Activated T-cell treated with anti-CD3 and anti-CD28 coated beads, Interleukin-2, amount 50 U/mL, for 24 hours (primary cell): ENCODE data around the gene ANKFN1.
"Not testable (repeated sequence)": the region's sequence is repeated elsewhere in the genome, so short reads cannot be mapped to it uniquely, and the experiment has no call there.

Experiments used
- DNase-seq: peaks from one replicate; pipeline ENCODE4 v3.0.0-alpha.2; 2020
- H3K27ac Mint-ChIP-seq: 2 replicates; pipeline ENCODE4 v1.8.0; 2020; ENCODE audit warnings: mild to moderate bottlenecking, mixed read lengths
- H3K27me3 Mint-ChIP-seq: 2 replicates; pipeline ENCODE4 v1.8.0; 2020; ENCODE audit warnings: mixed read lengths
- H3K36me3 Mint-ChIP-seq: 2 replicates; pipeline ENCODE4 v1.8.0; 2020; ENCODE audit warnings: low read depth, mixed read lengths
- H3K4me1 Mint-ChIP-seq: 2 replicates; pipeline ENCODE4 v1.8.0; 2020; ENCODE audit warnings: low read depth, mixed read lengths
- H3K4me3 Mint-ChIP-seq: 2 replicates; pipeline ENCODE4 v1.8.0; 2020; ENCODE audit warnings: mild to moderate bottlenecking, moderate library complexity, mixed read lengths
- H3K9me3 Mint-ChIP-seq: 2 replicates; pipeline ENCODE4 v1.8.0; 2020; ENCODE audit warnings: mixed read lengths

The ANKFN1 gene

DNA sequence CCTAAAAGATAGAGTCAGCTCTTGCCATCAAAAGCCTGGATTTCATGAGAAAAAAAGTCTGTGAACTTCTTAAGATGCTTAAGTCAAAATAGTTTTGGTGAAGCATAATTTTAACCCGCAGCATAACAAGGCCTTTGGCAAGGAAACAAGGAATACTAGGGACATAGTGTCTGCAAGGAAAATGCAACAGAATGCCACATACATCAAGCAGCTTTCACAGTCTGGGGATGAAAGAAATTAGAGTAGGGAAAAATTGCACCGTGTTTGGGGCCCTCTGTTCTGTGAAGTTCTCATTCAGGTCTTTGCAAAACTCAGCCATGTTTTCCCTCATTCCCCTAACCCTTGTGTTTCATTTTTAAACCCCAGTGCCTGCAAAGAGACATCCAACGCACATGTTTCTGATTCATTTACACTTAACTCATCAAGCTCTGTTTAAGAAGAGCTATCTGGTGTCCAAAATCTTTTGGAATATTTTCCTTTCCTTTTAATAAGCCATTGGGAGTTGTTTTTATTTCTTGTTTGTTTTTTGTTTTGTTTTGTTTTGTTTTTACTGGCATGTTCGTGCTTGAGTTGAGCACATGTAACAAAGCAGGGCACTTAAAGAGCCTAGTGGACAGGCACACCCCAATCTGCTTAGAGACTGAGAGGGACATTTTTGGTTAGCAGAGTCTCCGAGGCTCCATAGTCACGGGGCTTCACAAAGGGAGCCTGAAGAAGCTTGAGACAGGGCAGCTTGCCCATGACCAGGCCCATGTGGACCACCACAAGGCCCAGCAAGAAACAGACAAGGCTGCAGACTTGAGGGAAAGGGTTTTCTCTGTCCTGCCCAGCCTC, 116.5 kb downstream of the ANKFN1 start:
- Mint-ChIP-seq H3K27me3 (no peaks in the 10 kb centered on the region), H3K27ac (no peak overlapping the region), H3K9me3 (no peaks in the 10 kb centered on the region), H3K4me1 (no peaks in the 10 kb centered on the region), H3K36me3 (no peaks in the 10 kb centered on the region), H3K4me3 (no peak overlapping the region)
- DNase-seq = no peak

DNA sequence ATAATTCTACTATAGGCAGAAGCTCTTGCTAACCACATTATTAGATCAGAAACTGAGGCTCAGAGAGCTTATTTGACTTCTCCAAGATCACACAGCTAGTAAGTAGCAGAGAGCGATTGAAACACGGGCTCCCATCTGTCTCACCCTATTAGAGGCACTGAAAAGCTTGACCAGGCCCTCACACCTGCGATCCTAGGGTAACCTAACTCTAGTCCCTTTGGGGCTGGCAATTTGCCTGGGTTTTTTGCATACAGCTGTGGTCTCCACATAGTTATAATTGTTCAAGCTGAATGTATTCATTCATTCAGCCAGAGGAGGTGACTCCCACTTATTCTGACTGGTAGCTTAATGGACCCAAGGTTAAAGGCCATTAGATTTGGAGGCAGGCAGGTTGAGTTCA, 121.2 kb downstream of the ANKFN1 start:
- no peak for DNase-seq
- Mint-ChIP-seq H3K9me3 (no peaks in the 10 kb centered on the region), H3K27ac (no peak overlapping the region), H3K27me3 (no peaks in the 10 kb centered on the region), H3K4me3 (no peak overlapping the region), H3K4me1 (no peaks in the 10 kb centered on the region), H3K36me3 (no peaks in the 10 kb centered on the region)

DNA sequence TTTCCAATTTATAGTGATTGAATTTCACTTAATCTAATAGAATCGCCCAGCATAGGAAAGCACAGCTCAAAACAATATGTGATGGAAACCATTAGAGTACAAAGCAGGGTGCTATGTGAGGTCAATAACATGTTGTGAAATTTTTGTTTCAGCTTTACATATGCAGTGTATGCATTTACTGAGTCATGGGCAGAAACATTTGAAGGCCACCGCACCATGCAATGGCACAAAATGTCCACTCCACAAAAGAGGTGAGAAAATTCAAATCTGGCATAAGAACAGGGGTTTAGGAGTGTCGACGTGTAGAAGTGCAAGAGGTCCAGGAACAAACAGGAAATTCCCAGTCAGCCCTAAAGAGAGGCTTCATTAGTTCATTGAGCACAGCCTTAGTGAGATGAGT, 131.2 kb downstream of the ANKFN1 start:
- Mint-ChIP-seq H3K27me3 (no peaks in the 10 kb centered on the region), H3K27ac (no peak overlapping the region), H3K4me1 (no peaks in the 10 kb centered on the region), H3K9me3 (no peaks in the 10 kb centered on the region), H3K4me3 (no peak overlapping the region), H3K36me3 (no peaks in the 10 kb centered on the region)
- no peak for DNase-seq

DNA sequence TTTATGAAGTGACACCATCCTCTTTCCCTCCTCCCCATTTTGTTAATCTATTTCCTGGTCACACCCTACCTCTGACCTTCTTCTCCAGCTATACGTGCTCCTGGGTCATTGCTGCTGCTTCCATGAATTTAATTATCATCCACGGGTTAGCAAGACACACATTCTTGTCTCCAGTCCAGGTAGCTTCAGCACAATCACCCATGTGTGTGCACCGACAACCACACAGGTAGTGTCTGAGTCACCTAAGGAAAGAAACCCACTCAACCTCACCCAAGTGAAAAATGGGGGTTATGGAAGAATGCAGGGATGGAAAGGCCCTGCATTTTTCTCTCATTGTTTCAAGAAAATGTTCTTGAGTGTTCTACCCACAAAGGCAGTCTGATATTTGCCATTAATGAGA, 135.5 kb downstream of the ANKFN1 start:
- not testable (repeated sequence) for H3K36me3 Mint-ChIP-seq, DNase-seq, H3K27ac Mint-ChIP-seq, H3K27me3 Mint-ChIP-seq, H3K4me3 Mint-ChIP-seq, H3K9me3 Mint-ChIP-seq
- H3K4me1 Mint-ChIP-seq = peaks cover 27% of the 10 kb centered on the region

DNA sequence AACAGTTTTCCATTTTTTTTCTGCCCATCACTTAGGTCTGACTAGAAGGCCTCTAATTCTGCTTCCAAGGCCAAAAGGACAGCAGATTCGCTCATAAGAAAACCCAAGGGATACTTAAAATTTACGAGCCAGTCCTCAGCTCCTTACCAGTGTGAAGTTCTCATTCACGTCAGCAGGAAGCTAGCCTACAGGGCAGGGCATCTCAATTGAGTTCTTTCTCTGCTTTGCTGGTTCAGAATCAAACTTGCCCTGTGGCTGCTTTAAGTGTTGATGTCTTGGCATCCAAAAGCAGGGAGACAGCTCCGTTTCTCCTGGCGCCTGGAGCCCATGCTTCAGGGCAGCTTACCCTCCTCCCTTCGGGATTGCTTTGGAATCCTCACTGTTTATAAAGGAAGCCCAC, 136.0 kb downstream of the ANKFN1 start:
- Mint-ChIP-seq H3K36me3 (no peaks in the 10 kb centered on the region), H3K27me3 (no peaks in the 10 kb centered on the region), H3K9me3 (no peaks in the 10 kb centered on the region), H3K27ac (no peak overlapping the region), H3K4me3 (no peak overlapping the region), H3K4me1 (peaks cover 27% of the 10 kb centered on the region)
- no peak for DNase-seq

DNA sequence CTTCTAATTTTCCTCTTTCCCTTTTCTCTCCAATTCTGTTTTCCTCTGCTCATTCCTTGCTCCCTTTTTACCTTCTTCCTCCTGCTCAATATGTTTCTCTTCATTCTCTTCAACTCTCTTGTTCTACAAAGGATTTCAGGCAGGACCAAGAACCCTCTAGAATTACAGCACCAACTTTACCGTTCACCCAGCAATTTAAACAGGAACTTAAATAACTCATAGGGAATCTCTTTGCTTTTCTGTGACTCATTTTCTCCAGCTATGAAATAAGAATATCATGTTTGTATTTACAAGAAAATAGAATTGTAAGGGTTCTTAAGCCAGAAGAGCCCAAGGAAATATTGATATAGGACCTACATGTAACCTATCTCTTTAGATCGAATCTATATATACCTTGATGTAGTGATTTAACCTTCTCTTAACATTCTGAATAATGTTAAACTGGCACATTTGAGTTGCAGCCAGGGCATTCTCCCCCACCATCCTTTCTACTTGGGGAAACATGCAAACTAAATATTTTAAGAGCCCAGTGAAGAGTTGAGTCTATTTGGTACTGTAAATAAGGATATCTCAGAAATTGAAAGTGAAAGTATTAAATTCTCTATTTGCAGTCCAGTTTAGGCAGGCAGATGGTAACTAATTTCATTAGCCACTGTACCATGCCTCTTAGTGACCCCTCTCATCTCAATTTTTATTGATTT, 137.0 kb downstream of the ANKFN1 start:
- H3K9me3 Mint-ChIP-seq = no peaks in the 10 kb centered on the region
- no peak for DNase-seq
- H3K36me3 Mint-ChIP-seq = no peaks in the 10 kb centered on the region
- peak overlapping the region; percentile 13 for H3K4me3 Mint-ChIP-seq
- H3K27ac Mint-ChIP-seq = no peak overlapping the region
- peaks cover 27% of the 10 kb centered on the region for H3K4me1 Mint-ChIP-seq
- no peaks in the 10 kb centered on the region for H3K27me3 Mint-ChIP-seq

DNA sequence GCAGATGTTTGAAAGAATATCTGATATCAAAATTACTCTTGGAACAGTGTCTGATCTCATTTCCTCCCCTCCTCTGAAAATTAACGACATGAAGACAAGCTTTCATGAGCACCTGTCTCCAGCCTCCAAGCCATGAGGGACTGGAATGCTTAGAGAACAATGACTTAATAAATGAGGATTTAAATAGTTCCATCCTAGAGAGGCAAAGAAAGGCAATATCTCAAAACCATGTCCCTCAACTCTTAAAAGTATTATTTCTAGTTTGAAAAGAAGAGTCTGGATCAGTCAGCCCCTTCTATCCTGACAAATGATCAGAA, 137.5 kb downstream of the ANKFN1 start:
- peak overlapping the region; percentile 13 for H3K4me3 Mint-ChIP-seq
- H3K4me1 Mint-ChIP-seq = peaks cover 27% of the 10 kb centered on the region
- H3K9me3 Mint-ChIP-seq = no peaks in the 10 kb centered on the region
- H3K27me3 Mint-ChIP-seq = no peaks in the 10 kb centered on the region
- H3K36me3 Mint-ChIP-seq = no peaks in the 10 kb centered on the region
- DNase-seq = no peak
- no peak overlapping the region for H3K27ac Mint-ChIP-seq

DNA sequence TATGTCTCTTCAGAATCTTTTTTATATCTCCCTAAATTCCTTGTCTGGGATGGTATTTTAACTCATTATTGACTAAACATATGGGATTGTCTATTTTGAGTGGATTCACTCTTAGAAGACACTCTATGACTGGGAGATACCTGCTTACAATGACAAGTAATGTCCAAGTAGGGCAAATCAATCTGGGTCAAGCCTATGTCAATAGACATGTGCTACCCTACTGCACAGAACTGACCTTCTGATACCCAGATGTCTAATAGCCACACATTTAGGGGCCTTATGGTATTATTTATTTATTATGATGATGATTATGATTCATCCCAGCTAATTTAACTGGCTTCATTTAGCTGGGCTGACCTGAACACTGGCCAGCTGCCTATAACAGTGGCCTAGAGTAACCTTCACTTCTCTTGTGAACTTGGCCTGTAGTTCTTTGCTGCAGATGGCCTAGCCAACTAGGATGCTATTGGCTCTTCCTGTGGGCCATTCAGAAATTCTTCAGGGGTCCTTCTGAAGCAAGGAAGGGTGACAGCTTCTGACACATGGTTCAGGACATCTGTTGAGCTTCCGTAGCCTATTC, 138.0 kb downstream of the ANKFN1 start:
- no peak for DNase-seq
- H3K27me3 Mint-ChIP-seq = no peaks in the 10 kb centered on the region
- no peak overlapping the region for H3K4me3 Mint-ChIP-seq
- no peak overlapping the region for H3K27ac Mint-ChIP-seq
- no peaks in the 10 kb centered on the region for H3K36me3 Mint-ChIP-seq
- no peaks in the 10 kb centered on the region for H3K9me3 Mint-ChIP-seq
- peaks cover 27% of the 10 kb centered on the region for H3K4me1 Mint-ChIP-seq

DNA sequence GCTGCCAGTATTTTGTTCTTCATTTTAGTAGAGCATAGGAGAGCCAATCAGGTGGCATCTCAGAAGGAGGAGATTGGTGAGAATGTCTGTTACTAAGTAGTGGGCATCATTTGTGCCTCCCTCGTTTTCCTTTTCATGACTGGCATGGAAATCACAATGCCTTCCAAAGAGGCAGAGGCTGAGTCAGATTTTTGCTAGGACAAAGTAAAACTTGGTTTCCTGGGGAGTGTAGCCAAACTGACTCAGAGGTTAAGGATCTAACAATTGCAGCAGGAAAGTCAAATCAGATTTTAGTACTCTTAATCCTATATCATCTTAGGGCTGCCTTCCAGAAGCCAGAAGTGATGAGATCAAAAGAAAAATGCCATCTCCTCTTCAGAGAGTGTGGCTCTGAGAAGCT, 138.7 kb downstream of the ANKFN1 start:
- H3K4me1 Mint-ChIP-seq = peaks cover 31% of the 10 kb centered on the region
- H3K4me3 Mint-ChIP-seq = no peak overlapping the region
- DNase-seq = no peak
- peak overlapping the region; percentile 2 for H3K27ac Mint-ChIP-seq
- H3K27me3 Mint-ChIP-seq = no peaks in the 10 kb centered on the region
- H3K36me3 Mint-ChIP-seq = no peaks in the 10 kb centered on the region
- no peaks in the 10 kb centered on the region for H3K9me3 Mint-ChIP-seq

DNA sequence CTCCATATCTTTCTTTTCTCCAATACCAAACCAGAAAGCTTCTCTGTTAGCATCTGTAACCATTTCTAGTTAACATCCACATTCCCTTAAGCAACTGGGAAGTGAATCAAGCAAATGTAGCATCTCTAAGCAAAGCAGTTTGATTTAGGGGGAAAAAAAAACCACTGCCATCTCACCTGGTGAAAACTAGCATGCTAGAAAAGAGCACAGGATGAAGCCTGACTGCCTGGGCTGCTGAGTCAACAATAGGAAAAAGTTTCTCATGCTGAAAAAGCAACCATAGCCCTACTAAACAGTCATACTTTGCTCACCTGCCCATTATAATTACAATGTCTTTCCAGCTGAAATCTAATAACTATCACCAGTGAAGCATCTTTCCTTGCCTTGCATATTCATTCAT, 139.3 kb downstream of the ANKFN1 start:
- Mint-ChIP-seq H3K4me1 (peaks cover 36% of the 10 kb centered on the region), H3K4me3 (no peak overlapping the region), H3K27me3 (no peaks in the 10 kb centered on the region), H3K9me3 (no peaks in the 10 kb centered on the region), H3K27ac (peak overlapping the region; percentile 2), H3K36me3 (no peaks in the 10 kb centered on the region)
- no peak for DNase-seq

DNA sequence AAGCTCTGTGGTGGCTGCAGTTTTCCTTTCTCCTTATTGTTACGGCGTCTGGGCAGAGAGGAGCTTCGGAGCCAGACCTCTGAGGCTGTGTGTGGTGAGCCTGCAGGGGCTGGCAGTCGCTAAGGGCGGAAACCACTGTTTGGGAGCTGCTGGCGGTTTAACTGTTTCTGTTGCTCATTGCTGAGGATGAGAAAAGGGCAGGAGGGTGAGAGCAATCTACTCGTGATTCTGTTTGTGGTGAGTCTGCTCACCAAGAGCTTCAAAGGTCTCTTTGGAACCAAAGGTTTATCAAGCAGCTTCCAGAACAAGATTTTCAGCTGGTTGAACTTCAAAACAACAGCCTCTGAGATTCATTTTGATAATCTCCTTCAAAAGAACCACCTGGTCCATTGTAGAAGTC, 143.9 kb downstream of the ANKFN1 start:
- H3K4me3 Mint-ChIP-seq = peak overlapping the region; percentile 0
- no peaks in the 10 kb centered on the region for H3K36me3 Mint-ChIP-seq
- no peaks in the 10 kb centered on the region for H3K27me3 Mint-ChIP-seq
- no peaks in the 10 kb centered on the region for H3K9me3 Mint-ChIP-seq
- DNase-seq = peak; percentile 36
- no peak overlapping the region for H3K27ac Mint-ChIP-seq
- H3K4me1 Mint-ChIP-seq = peaks cover 21% of the 10 kb centered on the region

DNA sequence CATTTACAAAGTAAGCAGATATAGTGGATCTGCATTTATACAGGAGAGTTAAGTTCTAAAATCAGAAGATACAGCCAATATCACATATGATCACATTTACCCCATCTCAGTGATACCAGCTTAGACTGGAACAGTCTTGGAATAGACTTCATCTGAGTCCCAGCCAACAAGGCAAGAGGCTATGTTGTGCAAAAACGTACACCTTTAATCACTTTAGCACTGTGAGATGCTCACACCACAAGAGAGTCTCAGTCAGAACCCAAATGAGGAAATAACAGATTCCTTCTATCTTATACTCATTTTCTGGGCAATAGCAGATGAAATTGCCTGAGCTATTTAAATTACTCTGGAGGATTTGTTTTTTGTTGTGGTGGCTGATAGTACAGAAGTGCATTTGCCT, 145.6 kb downstream of the ANKFN1 start:
- H3K9me3 Mint-ChIP-seq = no peaks in the 10 kb centered on the region
- no peaks in the 10 kb centered on the region for H3K36me3 Mint-ChIP-seq
- peaks cover 10% of the 10 kb centered on the region for H3K4me1 Mint-ChIP-seq
- no peak overlapping the region for H3K4me3 Mint-ChIP-seq
- H3K27ac Mint-ChIP-seq = no peak overlapping the region
- no peak for DNase-seq
- H3K27me3 Mint-ChIP-seq = no peaks in the 10 kb centered on the region

DNA sequence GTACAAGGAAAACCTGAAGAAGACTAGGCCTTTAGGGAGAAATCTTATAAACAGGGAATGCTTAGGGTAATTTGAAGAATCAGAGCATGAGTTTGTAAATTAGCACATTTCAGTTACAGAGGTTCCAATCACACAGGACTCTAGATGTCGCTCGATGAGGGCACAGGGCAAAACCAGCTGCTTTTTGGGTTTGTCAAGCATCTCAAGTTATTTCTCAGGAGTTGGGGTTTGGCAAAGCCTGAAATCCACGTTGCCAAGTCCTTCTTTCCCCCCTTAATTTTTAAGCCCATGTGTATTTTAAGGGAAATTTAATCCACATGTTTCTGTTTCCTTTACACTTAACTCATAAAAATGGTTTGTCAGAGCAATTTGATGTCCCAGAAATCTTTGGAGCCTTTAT, 146.9 kb downstream of the ANKFN1 start:
- no peak for DNase-seq
- Mint-ChIP-seq H3K27me3 (no peaks in the 10 kb centered on the region), H3K4me3 (no peak overlapping the region), H3K9me3 (no peaks in the 10 kb centered on the region), H3K27ac (no peak overlapping the region), H3K4me1 (peaks cover 10% of the 10 kb centered on the region), H3K36me3 (no peaks in the 10 kb centered on the region)

DNA sequence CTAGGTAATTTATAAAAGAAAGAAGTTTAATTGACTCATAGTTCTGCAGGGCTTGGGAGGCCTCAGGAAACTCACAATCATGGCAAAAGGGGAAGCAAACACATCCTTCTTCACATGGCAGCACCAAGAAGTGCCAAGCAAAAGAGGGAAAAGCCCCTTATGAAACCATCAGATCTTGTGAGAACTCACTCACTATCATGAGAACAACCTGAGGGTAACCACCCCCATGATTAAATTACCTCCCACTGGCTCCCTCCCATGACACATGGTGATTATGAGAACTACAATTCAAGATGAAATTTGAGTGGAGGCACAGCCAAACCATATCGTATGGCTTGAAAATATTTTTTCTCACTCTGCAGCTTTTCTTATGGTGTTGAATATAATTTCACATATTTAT, 151.7 kb downstream of the ANKFN1 start:
- Mint-ChIP-seq H3K4me3 (no peak overlapping the region), H3K27me3 (peaks cover 8% of the 10 kb centered on the region), H3K36me3 (no peaks in the 10 kb centered on the region), H3K4me1 (no peaks in the 10 kb centered on the region), H3K9me3 (no peaks in the 10 kb centered on the region), H3K27ac (no peak overlapping the region)
- DNase-seq = no peak

DNA sequence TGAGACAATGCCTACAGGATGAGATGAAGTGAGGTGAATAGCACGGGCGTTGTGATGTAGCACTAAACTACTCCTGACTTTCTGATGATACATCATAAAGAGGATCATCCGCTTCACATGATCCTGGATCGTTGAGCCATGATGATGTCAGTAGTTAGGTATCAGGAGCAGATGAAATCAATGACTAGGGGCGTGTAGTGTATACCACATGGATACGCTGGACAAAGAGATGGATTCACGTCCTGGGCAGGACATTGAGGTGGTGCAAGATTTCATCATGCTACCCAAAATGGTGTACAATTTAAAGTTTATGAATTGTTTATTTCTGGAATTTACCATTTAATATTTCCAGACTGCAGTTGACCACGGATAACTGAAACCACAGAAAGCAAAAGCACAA, 156.6 kb downstream of the ANKFN1 start:
- Mint-ChIP-seq H3K4me1 (peaks cover 4% of the 10 kb centered on the region), H3K9me3 (no peaks in the 10 kb centered on the region), H3K27me3 (peaks cover 13% of the 10 kb centered on the region), H3K36me3 (no peaks in the 10 kb centered on the region), H3K4me3 (no peak overlapping the region), H3K27ac (no peak overlapping the region)
- no peak for DNase-seq
